KMS-11 (cell line): ENCODE measurements around the gene ENDOU.

Source experiments
- H2AFZ ChIP-seq: fragments of 200-600 bp; sonication (generic); 2 replicates; pipeline ENCODE4 v1.6.1; 2016; ENCODE audit warnings: antibody characterized with exemption, mixed run types, low read depth
- H3K27ac ChIP-seq: fragments of 200-600 bp; sonication (generic); 2 replicates; pipeline ENCODE4 v1.6.1; 2016; ENCODE audit warnings: mild to moderate bottlenecking, mixed run types
- H3K27me3 ChIP-seq: fragments of 200-600 bp; sonication (generic); 2 replicates; pipeline ENCODE4 v1.6.1; 2017; ENCODE audit warnings: mild to moderate bottlenecking, low read depth, mixed run types, moderate library complexity; ENCODE audit not compliant: insufficient read depth
- H3K36me3 ChIP-seq: fragments of 200-600 bp; sonication (generic); 2 replicates; pipeline ENCODE4 v1.6.1; 2017; ENCODE audit warnings: mild to moderate bottlenecking, mixed run types; ENCODE audit not compliant: insufficient read depth
- H3K4me1 ChIP-seq: fragments of 200-600 bp; sonication (generic); 2 replicates; pipeline ENCODE4 v1.6.1; 2016; ENCODE audit warnings: mild to moderate bottlenecking, low read depth, mixed run types; ENCODE audit not compliant: poor library complexity, severe bottlenecking
- H3K4me2 ChIP-seq: fragments of 200-600 bp; sonication (generic); 2 replicates; pipeline ENCODE4 v1.7.0; 2016; ENCODE audit warnings: mild to moderate bottlenecking, mixed run types
- H3K4me3 ChIP-seq: fragments of 200-600 bp; sonication (generic); IDR thresholded peaks from 2 replicates; pipeline ENCODE4 v1.6.1; 2017; ENCODE audit warnings: low read depth, low read length, mixed read lengths; ENCODE audit not compliant: insufficient read depth
- H3K79me2 ChIP-seq: fragments of 200-600 bp; sonication (generic); 2 replicates; pipeline ENCODE4 v1.6.1; 2016; ENCODE audit warnings: low read depth, mixed run types; ENCODE audit not compliant: insufficient read depth
- H3K9ac ChIP-seq: fragments of 200-600 bp; sonication (generic); 2 replicates; pipeline ENCODE4 v1.6.1; 2016; ENCODE audit warnings: mild to moderate bottlenecking, mixed run types
- H4K20me1 ChIP-seq: fragments of 200-600 bp; sonication (generic); 2 replicates; pipeline ENCODE4 v1.6.1; 2016; ENCODE audit warnings: mild to moderate bottlenecking, mixed run types; ENCODE audit not compliant: insufficient read depth
- CTCF ChIP-seq: fragments of 200-600 bp; sonication (generic); conservative IDR thresholded peaks from 2 replicates; pipeline ENCODE4 v1.6.1; 2017; ENCODE audit warnings: low read depth, mild to moderate bottlenecking, antibody characterized with exemption, low read length, moderate library complexity, mixed read lengths

The ENDOU gene

GRCh38 chr12:47751561-47751960 is 26.3 kb upstream of the ENDOU start:
- no peak overlapping the region for H3K4me3 ChIP-seq
- no peak for TF ChIP-seq CTCF
- H3K9ac ChIP-seq, result no peak overlapping the region
- H3K36me3 ChIP-seq, result no peaks in the 10 kb centered on the region
- H3K4me1 ChIP-seq, result peaks cover 55% of the 10 kb centered on the region
- no peaks in the 10 kb centered on the region for H4K20me1 ChIP-seq
- no peaks in the 10 kb centered on the region for H3K79me2 ChIP-seq
- no peak overlapping the region for H3K4me2 ChIP-seq
- H3K27ac ChIP-seq, result no peak overlapping the region
- no peaks in the 10 kb centered on the region for H3K27me3 ChIP-seq
- no peak overlapping the region for H2AFZ ChIP-seq

- no peak overlapping the region for H3K9ac ChIP-seq
- no peaks in the 10 kb centered on the region for H4K20me1 ChIP-seq
- H3K4me3 ChIP-seq, result no peak overlapping the region
- no peaks in the 10 kb centered on the region for H3K27me3 ChIP-seq
- H3K4me1 ChIP-seq, result peaks cover 49% of the 10 kb centered on the region
- H2AFZ ChIP-seq, result no peak overlapping the region
- H3K36me3 ChIP-seq, result no peaks in the 10 kb centered on the region
- no peak for TF ChIP-seq CTCF
- H3K27ac ChIP-seq, result no peak overlapping the region
- H3K4me2 ChIP-seq, result no peak overlapping the region
- H3K79me2 ChIP-seq, result no peaks in the 10 kb centered on the region
These were observed 25.7 kb upstream of the ENDOU start for GRCh38 chr12:47750916-47751470.

- H3K9ac ChIP-seq, result no peak overlapping the region
These were observed 25.0 kb upstream of the ENDOU start for GRCh38 chr12:47750229-47750798.

GRCh38 chr12:47748899-47749298 is 23.6 kb upstream of the ENDOU start:
- Histone ChIP-seq H3K27ac (no peak overlapping the region), H4K20me1 (no peaks in the 10 kb centered on the region), H3K4me3 (no peak overlapping the region), H2AFZ (no peak overlapping the region), H3K4me2 (no peak overlapping the region), H3K79me2 (no peaks in the 10 kb centered on the region), H3K9ac (no peak overlapping the region), H3K27me3 (no peaks in the 10 kb centered on the region), H3K36me3 (no peaks in the 10 kb centered on the region), H3K4me1 (peaks cover 34% of the 10 kb centered on the region)
- TF ChIP-seq CTCF, result no peak

More at GRCh38 chr12:47750229-47750798, 25.0 kb upstream of the ENDOU start:
- no peak for TF ChIP-seq CTCF
- Histone ChIP-seq H3K4me1 (peaks cover 43% of the 10 kb centered on the region), H3K27me3 (no peaks in the 10 kb centered on the region), H3K36me3 (no peaks in the 10 kb centered on the region), H3K4me2 (no peak overlapping the region), H4K20me1 (no peaks in the 10 kb centered on the region), H3K4me3 (no peak overlapping the region), H3K27ac (no peak overlapping the region), H3K79me2 (no peaks in the 10 kb centered on the region), H2AFZ (no peak overlapping the region)
